ENCODE measurements around the gene ADCYAP1R1. TPM values are rescaled to one million over a fixed set of nuclear protein-coding genes. Genes with fewer than 3 reads are reported as not detected.

The ADCYAP1R1 gene
- total RNA-seq, 1 donor from 2014 or later = 12.0 TPM

DNA sequence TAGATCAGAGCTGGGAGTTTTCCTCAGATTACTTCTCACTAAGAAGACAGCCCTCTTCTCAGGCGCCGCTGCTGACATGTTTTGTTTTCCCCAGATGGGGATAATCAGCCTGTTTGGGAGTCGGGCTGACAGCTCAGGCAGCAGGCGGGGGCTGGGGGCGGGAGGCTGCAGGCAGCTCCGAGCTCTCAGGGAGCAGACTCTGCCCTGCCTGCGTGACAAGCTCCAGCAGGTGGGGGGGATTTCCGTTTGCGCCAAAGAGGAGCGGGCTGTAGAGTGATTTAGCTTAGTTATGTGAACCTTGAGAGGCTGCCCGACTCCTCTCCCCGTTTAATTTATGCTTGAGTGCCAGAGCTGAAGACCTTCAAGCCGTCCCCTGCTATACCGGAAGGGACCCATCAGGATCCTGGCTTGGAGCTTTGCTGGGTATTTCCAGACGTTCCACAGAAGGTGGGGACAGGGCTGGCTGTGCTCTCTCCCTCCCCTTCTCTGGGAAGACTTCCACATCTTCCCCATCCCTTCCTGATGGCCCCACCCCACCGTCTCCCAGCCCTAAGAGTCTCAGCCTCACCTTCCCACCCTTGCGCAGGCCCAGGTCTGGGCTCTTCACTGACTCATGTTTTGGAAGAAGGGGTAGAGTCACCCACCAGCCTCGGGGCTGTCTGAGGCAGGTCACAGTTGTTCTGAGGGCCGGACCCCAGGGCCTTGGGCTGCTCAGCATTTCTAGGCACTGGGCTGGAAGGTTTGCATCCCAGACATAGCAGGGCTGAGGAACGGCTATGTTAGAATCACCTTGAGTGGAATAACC lies 24.7 kb upstream of the ADCYAP1R1 start:
- Histone ChIP-seq H3K4me3 (peak overlapping the region in 1 of 2 donors; percentile 25), H3K4me1 (peaks cover 19% of the 10 kb centered on the region), H3K27ac (peak overlapping the region; percentile 70), H3K9me3 (no peaks in the 10 kb centered on the region), H3K36me3 (no peaks in the 10 kb centered on the region), H3K27me3 (no peaks in the 10 kb centered on the region)
- TF ChIP-seq POLR2A (IDR thresholded peaks at IDR 0.05) = no peak
- peak in 1 of 2 donors; percentile 14 for TF ChIP-seq POLR2AphosphoS5 (IDR thresholded peaks at IDR 0.05; ENCODE audit: insufficient read depth in 1 of 2, low read depth in 1 of 2)
- intact Hi-C loops (cut with DNase I) = no loop called here
- no peak for DNase-seq (ENCODE audit: extremely low spot score in 2 of 2)

DNA sequence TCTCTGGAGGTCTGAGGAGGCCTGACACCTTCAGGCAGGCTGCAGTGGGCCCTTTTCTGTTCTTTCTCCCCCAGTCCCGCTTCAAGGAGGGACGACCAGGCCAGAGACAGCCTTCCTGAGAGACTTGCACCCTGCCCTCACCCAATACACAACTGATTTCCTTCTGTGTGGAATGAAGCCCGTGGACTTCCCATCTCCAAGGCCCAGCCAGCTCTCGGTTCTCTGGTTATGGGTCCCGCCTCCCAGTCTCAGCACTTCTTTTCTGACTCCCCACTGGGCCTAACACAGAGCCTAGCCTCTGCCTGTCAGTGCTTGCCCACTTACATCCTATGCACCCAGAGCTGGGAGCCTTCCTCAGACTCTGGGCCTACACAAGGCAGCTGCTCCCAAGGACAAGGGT lies 24.1 kb upstream of the ADCYAP1R1 start:
- H3K36me3 ChIP-seq = no peaks in the 10 kb centered on the region
- no peaks in the 10 kb centered on the region for H3K27me3 ChIP-seq
- no peak for TF ChIP-seq POLR2A (IDR thresholded peaks at IDR 0.05)
- TF ChIP-seq, protein P1, sequence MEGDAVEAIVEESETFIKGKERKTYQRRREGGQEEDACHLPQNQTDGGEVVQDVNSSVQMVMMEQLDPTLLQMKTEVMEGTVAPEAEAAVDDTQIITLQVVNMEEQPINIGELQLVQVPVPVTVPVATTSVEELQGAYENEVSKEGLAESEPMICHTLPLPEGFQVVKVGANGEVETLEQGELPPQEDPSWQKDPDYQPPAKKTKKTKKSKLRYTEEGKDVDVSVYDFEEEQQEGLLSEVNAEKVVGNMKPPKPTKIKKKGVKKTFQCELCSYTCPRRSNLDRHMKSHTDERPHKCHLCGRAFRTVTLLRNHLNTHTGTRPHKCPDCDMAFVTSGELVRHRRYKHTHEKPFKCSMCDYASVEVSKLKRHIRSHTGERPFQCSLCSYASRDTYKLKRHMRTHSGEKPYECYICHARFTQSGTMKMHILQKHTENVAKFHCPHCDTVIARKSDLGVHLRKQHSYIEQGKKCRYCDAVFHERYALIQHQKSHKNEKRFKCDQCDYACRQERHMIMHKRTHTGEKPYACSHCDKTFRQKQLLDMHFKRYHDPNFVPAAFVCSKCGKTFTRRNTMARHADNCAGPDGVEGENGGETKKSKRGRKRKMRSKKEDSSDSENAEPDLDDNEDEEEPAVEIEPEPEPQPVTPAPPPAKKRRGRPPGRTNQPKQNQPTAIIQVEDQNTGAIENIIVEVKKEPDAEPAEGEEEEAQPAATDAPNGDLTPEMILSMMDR (IDR thresholded peaks at IDR 0.05) = no peak
- no peak for TF ChIP-seq POLR2AphosphoS5 (IDR thresholded peaks at IDR 0.05; ENCODE audit: insufficient read depth in 1 of 2, low read depth in 1 of 2)
- no peak overlapping the region for H3K4me3 ChIP-seq
- DNase-seq (ENCODE audit: extremely low spot score in 2 of 2) = no peak
- peak overlapping the region; percentile 70 for H3K27ac ChIP-seq
- H3K4me1 ChIP-seq = peaks cover 19% of the 10 kb centered on the region
- H3K9me3 ChIP-seq = no peaks in the 10 kb centered on the region
- intact Hi-C loops (cut with DNase I) = no loop called here

DNA sequence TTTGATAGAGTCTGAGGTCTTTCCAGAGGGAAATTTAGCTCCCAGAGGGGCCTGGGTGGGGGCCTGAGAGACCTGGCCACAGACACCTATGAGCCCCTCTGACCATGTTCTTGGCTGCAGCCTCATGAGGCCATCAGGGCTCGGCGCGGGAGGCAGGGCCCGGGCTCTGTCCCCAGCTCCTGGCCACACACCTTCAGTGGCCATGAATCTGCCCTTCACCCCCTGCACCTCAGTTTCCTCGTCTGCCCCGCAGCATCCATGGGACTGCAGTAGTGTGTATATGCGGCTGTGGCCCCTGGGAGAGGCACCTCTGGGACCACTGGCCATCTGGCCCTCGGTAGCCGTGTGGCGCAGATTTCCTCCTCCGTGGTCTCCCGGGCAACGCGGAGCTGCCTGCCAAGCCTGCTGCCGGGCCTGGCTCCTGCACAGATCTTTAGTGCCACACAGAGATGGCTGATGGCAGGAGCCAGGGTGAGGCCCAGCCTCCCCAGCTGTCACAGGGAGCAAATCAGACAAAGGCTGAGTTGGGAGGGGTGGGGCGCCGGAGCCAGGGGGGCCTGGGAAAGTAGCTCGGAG lies 23.6 kb upstream of the ADCYAP1R1 start:
- Histone ChIP-seq H3K36me3 (no peaks in the 10 kb centered on the region), H3K4me3 (no peak overlapping the region), H3K27me3 (no peaks in the 10 kb centered on the region), H3K27ac (no peak overlapping the region), H3K9me3 (no peaks in the 10 kb centered on the region), H3K4me1 (peaks cover 19% of the 10 kb centered on the region)
- DNase-seq (ENCODE audit: extremely low spot score in 2 of 2) = no peak
- no peak for TF ChIP-seq POLR2AphosphoS5 (IDR thresholded peaks at IDR 0.05; ENCODE audit: insufficient read depth in 1 of 2, low read depth in 1 of 2)
- TF ChIP-seq, protein P1 (IDR thresholded peaks at IDR 0.05) = no peak
- intact Hi-C loops (cut with DNase I) = no loop called here

DNA sequence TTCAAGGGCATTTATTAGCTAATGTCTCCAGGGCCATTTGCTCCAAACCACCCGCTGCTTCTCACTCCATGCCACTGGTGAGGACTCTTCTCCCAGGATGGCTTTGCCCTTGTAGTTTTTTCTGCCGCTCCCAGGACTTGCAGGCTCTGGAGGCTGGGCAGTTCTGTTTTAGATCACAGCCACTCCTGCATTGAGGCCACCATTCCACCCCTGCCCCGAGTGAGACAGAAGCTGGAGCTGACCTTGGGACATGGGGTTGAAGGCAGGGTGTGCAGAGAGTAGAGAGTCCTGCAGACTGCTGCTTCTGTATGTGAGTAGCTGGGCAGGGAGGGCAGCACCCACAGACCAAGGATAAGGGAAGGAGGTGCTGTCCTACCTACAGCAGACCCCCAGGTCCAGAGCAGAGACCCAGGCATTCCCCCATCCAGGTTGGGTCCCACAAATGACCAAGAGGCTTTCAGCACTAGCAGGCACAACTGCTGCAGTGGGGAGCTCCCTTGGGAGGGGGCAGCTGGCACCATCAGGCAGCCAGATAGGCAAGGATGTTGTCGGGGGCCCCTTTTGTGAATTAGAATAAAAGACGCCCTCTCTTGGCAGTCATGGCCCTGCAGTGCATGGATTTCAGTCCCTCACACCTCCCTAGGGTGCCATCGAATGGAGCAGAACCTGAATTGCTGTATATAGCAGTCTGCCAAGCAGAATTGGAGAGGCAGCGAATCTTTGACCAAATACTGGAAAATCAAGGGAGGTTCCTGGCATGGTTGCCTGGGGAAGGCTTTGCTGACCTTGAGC lies 22.7 kb upstream of the ADCYAP1R1 start:
- Histone ChIP-seq H3K27ac (no peak overlapping the region), H3K36me3 (no peaks in the 10 kb centered on the region), H3K4me3 (no peak overlapping the region), H3K27me3 (no peaks in the 10 kb centered on the region), H3K4me1 (peaks cover 19% of the 10 kb centered on the region), H3K9me3 (no peaks in the 10 kb centered on the region)
- no peak for DNase-seq (ENCODE audit: extremely low spot score in 2 of 2)
- TF ChIP-seq POLR2A (IDR thresholded peaks at IDR 0.05) = no peak
- TF ChIP-seq, protein P1 (IDR thresholded peaks at IDR 0.05) = no peak
- no peak for TF ChIP-seq POLR2AphosphoS5 (IDR thresholded peaks at IDR 0.05; ENCODE audit: insufficient read depth in 1 of 2, low read depth in 1 of 2)
- intact Hi-C loops (cut with DNase I) = no loop called here

DNA sequence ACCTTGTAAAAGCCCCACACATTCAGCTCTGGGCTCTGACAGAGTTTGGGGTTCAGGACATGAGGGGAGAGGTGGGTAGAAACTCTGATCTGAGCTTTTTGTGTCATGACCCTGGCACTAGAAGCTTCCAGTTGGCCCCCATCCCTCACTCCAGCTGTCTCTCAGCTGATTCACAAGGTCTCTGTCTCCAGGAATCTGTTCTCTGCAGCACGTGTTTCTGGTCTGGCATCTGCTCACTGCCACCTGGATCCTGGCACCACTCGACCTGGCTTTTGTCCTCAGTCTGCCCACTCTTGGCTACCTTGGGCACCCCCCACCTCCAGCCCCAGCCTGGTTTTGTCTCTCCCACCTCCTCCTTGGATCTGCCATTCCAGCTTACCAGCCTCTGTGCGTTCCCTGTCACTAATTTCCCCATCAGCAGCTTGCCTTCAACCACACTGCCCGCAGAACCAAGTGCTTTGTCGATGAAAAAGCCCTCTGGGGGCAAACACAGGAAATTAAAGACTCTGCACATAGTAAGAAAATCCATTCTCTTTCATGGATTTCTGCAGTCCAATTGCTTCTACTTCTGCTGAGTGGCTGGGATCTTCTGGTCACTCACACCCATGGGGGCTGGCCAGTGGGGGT lies 18.3 kb upstream of the ADCYAP1R1 start:
- DNase-seq (ENCODE audit: extremely low spot score in 2 of 2) = no peak
- TF ChIP-seq, protein P1 (IDR thresholded peaks at IDR 0.05) = no peak
- TF ChIP-seq POLR2A (IDR thresholded peaks at IDR 0.05) (no peak), POLR2AphosphoS5 (IDR thresholded peaks at IDR 0.05; ENCODE audit: insufficient read depth in 1 of 2, low read depth in 1 of 2) (no peak)
- H3K27ac ChIP-seq = no peak overlapping the region
- no peaks in the 10 kb centered on the region for H3K27me3 ChIP-seq
- H3K4me1 ChIP-seq = no peaks in the 10 kb centered on the region
- no peaks in the 10 kb centered on the region for H3K36me3 ChIP-seq
- no peak overlapping the region for H3K4me3 ChIP-seq
- intact Hi-C loops (cut with DNase I) = no loop called here
- H3K9me3 ChIP-seq = no peaks in the 10 kb centered on the region
